Cardiac muscle cell (in vitro differentiated cells and primary cell): ENCODE measurements around the gene HACD1. TPM values are rescaled to one million over a fixed set of nuclear protein-coding genes. Genes with fewer than 3 reads are reported as not detected.
"Not testable (repeated sequence)": the region's sequence is repeated elsewhere in the genome, so short reads cannot be mapped to it uniquely, and the experiment has no call there.

ENCODE experiments used
- DNase-seq, 2 donors: peaks; one replicate each; pipeline versions ENCODE4 v3.0.0 to v3.0.0-alpha.2; 2010 to 2017; ENCODE audit warnings: low read depth in 1 of 2, low spot score in 1 of 2
- H3K27ac ChIP-seq: fragments of 200-600 bp; sonication (generic); 2 replicates; pipeline ENCODE4 v1.5.1; 2016
- H3K27me3 ChIP-seq: fragments of 200-600 bp; sonication (generic); 2 replicates; pipeline ENCODE4 v1.6.0; 2016; ENCODE audit warnings: control low read depth
- H3K36me3 ChIP-seq: fragments of 200-600 bp; sonication (generic); 2 replicates; pipeline ENCODE4 v1.5.1; 2016; ENCODE audit warnings: control low read depth
- H3K4me1 ChIP-seq: fragments of 200-600 bp; sonication (generic); 2 replicates; pipeline ENCODE4 v1.8.1; 2017; ENCODE audit warnings: low read depth, mild to moderate bottlenecking, mixed run types
- H3K4me3 ChIP-seq: fragments of 200-600 bp; sonication (generic); 2 replicates; pipeline ENCODE4 v1.5.1; 2016; ENCODE audit warnings: mild to moderate bottlenecking
- H3K9me3 ChIP-seq: fragments of 200-600 bp; sonication (generic); 2 replicates; pipeline ENCODE4 v1.5.1; 2017; ENCODE audit warnings: low read depth, mild to moderate bottlenecking, control low read depth
- polyA plus RNA-seq: library from polyadenylated mRNA; unstranded; fragments of >200 nt; fragmentation: Nextera tagmentation; extraction: Ambion mirVana; gene quantifications from 2 replicates; pipeline ENCODE4 v1.2.1, GENCODE V29; 2016
- total RNA-seq: library from RNA; depleted of rRNA; stranded (reverse); fragments of >200 nt; gene quantifications from 2 replicates; pipeline ENCODE4 v1.2.3, GENCODE V29; 2016
- TF ChIP-seq, protein P1 (sequence below): IDR thresholded peaks from 2 replicates; pipeline ENCODE4 v1.5.1; 2012; ENCODE audit warnings: low read depth, mild to moderate bottlenecking, low read length

Gene HACD1
- total and polyA plus RNA-seq, 2 experiments from 2014 or later = 141 to 449 TPM

- no peak overlapping the region for H3K4me3 ChIP-seq
- peaks cover 38% of the 10 kb centered on the region for H3K36me3 ChIP-seq
- TF ChIP-seq, protein P1, sequence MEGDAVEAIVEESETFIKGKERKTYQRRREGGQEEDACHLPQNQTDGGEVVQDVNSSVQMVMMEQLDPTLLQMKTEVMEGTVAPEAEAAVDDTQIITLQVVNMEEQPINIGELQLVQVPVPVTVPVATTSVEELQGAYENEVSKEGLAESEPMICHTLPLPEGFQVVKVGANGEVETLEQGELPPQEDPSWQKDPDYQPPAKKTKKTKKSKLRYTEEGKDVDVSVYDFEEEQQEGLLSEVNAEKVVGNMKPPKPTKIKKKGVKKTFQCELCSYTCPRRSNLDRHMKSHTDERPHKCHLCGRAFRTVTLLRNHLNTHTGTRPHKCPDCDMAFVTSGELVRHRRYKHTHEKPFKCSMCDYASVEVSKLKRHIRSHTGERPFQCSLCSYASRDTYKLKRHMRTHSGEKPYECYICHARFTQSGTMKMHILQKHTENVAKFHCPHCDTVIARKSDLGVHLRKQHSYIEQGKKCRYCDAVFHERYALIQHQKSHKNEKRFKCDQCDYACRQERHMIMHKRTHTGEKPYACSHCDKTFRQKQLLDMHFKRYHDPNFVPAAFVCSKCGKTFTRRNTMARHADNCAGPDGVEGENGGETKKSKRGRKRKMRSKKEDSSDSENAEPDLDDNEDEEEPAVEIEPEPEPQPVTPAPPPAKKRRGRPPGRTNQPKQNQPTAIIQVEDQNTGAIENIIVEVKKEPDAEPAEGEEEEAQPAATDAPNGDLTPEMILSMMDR = no peak
- H3K27me3 ChIP-seq = no peaks in the 10 kb centered on the region
- DNase-seq = no peak
- no peaks in the 10 kb centered on the region for H3K4me1 ChIP-seq
- no peaks in the 10 kb centered on the region for H3K9me3 ChIP-seq
- no peak overlapping the region for H3K27ac ChIP-seq
Observed at GRCh38 chr10:17590969-17591645, 26.1 kb downstream of the HACD1 start.

GRCh38 chr10:17589316-17589715, 27.9 kb downstream of the HACD1 start:
- peaks cover 37% of the 10 kb centered on the region for H3K36me3 ChIP-seq
- H3K9me3 ChIP-seq, H3K27me3 ChIP-seq, H3K4me3 ChIP-seq, H3K4me1 ChIP-seq, H3K27ac ChIP-seq, DNase-seq: not testable (repeated sequence)

DNA sequence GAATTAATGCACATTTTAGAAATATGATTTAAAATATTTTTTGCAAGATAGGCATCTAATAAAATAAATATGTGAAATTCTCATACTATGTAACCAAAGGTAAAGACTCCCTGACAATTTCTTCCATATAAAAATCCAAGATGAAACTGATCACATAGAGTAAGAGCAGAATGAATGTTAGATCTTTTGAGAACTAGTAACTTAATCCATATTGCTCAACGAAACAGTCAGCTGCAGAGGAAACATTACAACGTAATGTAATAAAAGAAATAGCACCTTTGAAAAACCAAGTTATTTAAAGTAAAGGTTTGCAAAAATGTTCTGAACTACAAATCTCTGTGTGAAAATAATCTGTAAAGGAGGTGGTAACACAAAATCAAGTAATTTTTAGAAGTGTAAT, 28.8 kb downstream of the HACD1 start:
- Histone ChIP-seq H3K4me3 (no peak overlapping the region), H3K36me3 (peaks cover 28% of the 10 kb centered on the region), H3K27ac (no peak overlapping the region), H3K9me3 (no peaks in the 10 kb centered on the region), H3K4me1 (no peaks in the 10 kb centered on the region), H3K27me3 (no peaks in the 10 kb centered on the region)
- DNase-seq = no peak
- TF ChIP-seq, protein P1 = no peak

- not testable (repeated sequence) for H3K4me1 ChIP-seq, H3K27me3 ChIP-seq, H3K4me3 ChIP-seq, DNase-seq, H3K9me3 ChIP-seq
- Histone ChIP-seq H3K36me3 (peaks cover 21% of the 10 kb centered on the region), H3K27ac (peak overlapping the region; percentile 55)
Observed at GRCh38 chr10:17587321-17587720, 29.9 kb downstream of the HACD1 start.

- Histone ChIP-seq H3K9me3 (no peaks in the 10 kb centered on the region), H3K27me3 (no peaks in the 10 kb centered on the region), H3K27ac (peak overlapping the region; percentile 53), H3K4me3 (no peak overlapping the region), H3K4me1 (no peaks in the 10 kb centered on the region), H3K36me3 (peaks cover 18% of the 10 kb centered on the region)
- TF ChIP-seq, protein P1 = no peak
- peak; percentile 4 to 44 for DNase-seq
Observed at GRCh38 chr10:17586821-17587234, 30.3 kb downstream of the HACD1 start.

DNA sequence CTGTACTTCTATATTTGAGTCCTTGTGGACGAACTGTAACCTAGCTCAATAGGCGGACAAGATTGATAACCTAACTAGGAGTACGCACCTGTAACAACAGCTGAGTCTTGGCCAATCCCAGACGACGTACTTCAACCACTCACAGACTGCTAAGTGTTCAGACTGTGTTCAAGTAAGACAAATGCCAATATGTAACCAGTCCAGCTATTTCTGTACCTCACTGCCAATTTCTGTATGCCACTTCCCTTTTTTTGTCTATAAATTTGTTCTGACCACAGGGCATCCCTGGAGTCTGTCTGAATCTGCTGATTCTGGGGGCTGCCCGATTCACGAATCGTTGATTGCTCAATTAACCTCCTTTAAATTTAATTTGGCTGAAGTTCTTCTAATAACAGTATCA, 32.2 kb downstream of the HACD1 start:
- Histone ChIP-seq H3K36me3 (peaks cover 7% of the 10 kb centered on the region), H3K9me3 (no peaks in the 10 kb centered on the region), H3K4me3 (no peak overlapping the region), H3K4me1 (no peaks in the 10 kb centered on the region), H3K27me3 (no peaks in the 10 kb centered on the region), H3K27ac (no peak overlapping the region)
- TF ChIP-seq, protein P1 = no peak
- DNase-seq = peak in 1 of 2 donors; percentile 4
